A673 (cell line): ENCODE measurements around the gene CCDC85B.

ENCODE experiments used
- EZH2 ChIP-seq: fragments of 200-600 bp; sonication (generic); IDR thresholded peaks from 2 replicates; pipeline ENCODE4 v1.6.1; 2017; ENCODE audit warnings: borderline replicate concordance, low read depth, mild to moderate bottlenecking, mixed read lengths, antibody characterized with exemption, low read length; ENCODE audit not compliant: poor library complexity, severe bottlenecking
- TF ChIP-seq, protein P1 (sequence below): fragments of 300-800, 200-600 bp; sonication (generic); conservative IDR thresholded peaks from 2 replicates; pipeline ENCODE4 v1.5.1; 2017; ENCODE audit warnings: low read depth, mild to moderate bottlenecking, antibody characterized with exemption, low read length, moderate library complexity, mixed read lengths

DNA sequence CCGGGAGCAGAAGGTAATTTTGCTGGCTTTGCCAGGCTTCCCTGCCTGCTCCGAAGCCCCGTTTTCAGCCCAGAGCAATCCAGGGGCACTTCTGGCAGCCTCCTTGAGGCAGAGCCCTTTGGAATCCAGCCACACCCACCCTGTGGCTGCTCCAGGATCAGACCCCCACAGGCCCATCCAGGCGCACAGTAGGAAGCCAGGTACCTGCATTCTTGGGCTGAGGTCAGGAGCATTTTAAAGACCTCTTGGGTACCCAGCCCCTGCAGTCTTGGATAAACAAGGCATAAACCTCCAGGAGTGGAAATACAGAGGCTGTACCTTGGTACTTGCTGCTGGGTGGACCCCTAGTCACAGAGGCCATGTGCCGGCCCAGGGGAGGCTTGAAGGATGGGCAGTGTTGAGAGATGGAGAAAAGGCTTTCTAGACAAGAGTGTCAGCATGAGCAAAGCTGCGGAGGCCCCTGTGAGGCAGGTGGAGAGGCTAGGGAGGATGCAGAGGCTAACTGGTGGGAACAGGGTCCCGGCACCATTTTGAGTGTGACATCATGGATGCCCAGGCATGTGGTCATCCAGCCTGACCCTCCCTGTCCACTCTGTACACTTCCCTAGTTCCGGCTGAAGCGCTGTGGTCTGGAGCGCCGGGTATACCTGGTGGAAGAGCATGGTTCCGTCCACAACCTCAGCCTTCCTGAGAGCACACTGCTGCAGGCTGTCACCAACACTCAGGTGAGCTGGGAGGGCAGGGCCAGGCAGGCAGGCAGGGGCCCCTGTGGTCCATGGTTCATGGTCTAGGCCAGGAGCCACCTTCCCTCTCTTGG lies 26.4 kb upstream of the CCDC85B start:
- TF ChIP-seq, protein P1, sequence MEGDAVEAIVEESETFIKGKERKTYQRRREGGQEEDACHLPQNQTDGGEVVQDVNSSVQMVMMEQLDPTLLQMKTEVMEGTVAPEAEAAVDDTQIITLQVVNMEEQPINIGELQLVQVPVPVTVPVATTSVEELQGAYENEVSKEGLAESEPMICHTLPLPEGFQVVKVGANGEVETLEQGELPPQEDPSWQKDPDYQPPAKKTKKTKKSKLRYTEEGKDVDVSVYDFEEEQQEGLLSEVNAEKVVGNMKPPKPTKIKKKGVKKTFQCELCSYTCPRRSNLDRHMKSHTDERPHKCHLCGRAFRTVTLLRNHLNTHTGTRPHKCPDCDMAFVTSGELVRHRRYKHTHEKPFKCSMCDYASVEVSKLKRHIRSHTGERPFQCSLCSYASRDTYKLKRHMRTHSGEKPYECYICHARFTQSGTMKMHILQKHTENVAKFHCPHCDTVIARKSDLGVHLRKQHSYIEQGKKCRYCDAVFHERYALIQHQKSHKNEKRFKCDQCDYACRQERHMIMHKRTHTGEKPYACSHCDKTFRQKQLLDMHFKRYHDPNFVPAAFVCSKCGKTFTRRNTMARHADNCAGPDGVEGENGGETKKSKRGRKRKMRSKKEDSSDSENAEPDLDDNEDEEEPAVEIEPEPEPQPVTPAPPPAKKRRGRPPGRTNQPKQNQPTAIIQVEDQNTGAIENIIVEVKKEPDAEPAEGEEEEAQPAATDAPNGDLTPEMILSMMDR: no peak
- TF ChIP-seq EZH2: no peak
